ENCODE measurements around the gene RAP2C.

GRCh38 chrX:132216806-132217202 is 2.4 kb downstream of the RAP2C start:
- TF ChIP-seq CTCF (IDR thresholded peaks at IDR 0.05) (no peak), POLR2A (IDR thresholded peaks at IDR 0.05) (no peak)

All from transverse colon (tissue), 3 donors.